DMS 273 (cell line): ENCODE data around the gene TMEM233.

ENCODE experiments used
- DNase-seq: peaks from one replicate; lab custom pipeline; 2025; ENCODE audit not compliant: unreplicated experiment; lab: John Stamatoyannopoulos, UW

The TMEM233 gene

DNA sequence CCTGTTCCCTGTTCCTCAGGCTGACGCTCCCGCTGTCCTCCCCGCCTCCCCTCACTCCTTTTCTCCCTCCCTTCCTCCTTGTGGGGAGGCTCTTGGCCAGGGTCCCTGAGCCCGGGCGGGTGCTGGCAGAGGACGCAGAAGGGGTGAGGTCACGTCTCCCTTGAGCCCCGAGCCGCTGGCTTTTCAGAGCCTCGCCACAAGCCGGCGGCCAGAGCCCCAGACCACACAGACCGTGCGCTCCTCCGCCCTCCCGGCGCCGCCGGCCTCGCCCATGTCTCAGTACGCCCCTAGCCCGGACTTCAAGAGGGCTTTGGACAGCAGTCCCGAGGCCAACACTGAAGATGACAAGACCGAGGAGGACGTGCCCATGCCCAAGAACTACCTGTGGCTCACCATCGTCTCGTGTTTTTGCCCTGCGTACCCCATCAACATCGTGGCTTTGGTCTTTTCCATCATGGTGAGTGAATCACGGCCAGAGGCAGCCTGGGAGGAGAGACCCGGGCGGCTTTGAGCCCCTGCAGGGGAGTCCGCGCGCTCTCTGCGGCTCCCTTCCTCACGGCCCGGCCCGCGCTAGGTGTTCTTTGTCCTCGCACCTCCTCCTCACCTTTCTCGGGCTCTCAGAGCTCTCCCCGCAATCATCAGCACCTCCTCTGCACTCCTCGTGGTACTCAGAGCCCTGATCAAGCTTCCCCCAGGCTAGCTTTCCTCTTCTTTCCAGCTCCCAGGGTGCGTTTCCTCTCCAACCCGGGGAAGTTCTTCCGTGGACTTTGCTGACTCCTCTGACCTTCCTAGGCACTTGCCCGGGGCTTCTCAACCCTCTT is at the start of gene TMEM233:
TMEM233 (plus strand) TSS at position 197 of the 821 bp plus-strand sequence; CDS start at position 272, 75 bp downstream.
- peak; percentile 29 for DNase-seq

- peak; percentile 75 for DNase-seq
Observed at GRCh38 chr12:119544765-119545625, 48.6 kb upstream of the TMEM233 start.

GRCh38 chr12:119546340-119546739 is 47.2 kb upstream of the TMEM233 start:
- DNase-seq, result no peak

DNA sequence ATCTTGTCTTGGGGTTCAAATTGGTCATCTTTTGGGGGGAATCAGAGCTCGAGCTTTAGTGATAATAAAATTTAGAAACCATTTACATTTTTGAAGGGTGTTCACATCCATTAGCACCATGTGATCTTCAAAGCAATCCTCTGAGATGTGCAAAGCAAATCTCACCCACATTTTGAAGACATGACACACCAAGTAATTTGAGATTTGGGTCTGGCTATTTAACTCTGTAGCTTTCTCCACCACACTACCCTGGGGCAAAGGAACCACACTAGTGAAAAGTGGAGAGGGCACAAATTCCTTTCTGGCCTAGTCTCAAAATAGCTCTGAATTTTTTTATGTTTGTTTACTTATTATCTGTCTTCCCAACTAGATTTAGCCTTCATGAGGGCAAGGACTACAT is 46.6 kb upstream of the TMEM233 start:
- no peak for DNase-seq

DNA sequence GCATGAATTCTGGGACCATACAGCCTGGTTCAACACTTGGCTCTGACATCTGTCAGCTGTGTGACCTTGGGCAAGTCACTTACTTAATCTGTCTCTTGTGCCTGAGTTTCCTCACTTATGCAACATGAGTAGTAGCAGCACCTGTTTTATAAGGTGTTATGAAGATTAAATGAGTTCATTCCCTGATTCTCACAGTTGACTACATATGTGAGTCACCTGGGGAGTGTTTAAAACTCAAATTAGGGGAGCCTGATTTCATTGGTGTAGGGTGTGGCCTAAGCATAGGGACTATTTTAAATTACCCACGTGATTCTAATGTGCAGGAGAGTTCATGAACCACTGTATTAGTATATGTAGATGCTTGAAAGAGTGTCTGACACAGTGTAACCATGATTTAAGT is 36.7 kb upstream of the TMEM233 start:
- no peak for DNase-seq

GRCh38 chr12:119565404-119565803 is 28.2 kb upstream of the TMEM233 start:
- no peak for DNase-seq

GRCh38 chr12:119570771-119571170 is 22.8 kb upstream of the TMEM233 start:
- DNase-seq, result no peak

GRCh38 chr12:119573086-119573485 is 20.5 kb upstream of the TMEM233 start:
- DNase-seq, result no peak

DNA sequence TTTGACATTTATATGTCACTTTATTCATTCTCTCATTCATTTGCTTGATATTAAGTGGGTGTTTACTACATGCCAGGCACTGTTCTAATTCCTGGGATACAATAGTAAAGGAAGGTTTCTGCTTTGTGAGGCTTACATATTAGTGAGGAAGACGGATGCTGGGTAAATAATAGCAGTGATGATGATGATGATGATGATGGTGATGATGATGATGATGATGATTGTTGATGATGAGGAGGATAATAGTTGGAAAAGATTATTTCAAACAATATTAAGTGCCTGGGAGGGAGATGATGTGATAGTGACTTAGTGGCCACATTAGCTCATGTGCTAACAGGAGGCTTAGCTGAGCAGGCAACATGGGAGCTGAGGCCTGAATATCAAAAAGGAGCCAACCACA is 19.3 kb upstream of the TMEM233 start:
- DNase-seq, result no peak

DNA sequence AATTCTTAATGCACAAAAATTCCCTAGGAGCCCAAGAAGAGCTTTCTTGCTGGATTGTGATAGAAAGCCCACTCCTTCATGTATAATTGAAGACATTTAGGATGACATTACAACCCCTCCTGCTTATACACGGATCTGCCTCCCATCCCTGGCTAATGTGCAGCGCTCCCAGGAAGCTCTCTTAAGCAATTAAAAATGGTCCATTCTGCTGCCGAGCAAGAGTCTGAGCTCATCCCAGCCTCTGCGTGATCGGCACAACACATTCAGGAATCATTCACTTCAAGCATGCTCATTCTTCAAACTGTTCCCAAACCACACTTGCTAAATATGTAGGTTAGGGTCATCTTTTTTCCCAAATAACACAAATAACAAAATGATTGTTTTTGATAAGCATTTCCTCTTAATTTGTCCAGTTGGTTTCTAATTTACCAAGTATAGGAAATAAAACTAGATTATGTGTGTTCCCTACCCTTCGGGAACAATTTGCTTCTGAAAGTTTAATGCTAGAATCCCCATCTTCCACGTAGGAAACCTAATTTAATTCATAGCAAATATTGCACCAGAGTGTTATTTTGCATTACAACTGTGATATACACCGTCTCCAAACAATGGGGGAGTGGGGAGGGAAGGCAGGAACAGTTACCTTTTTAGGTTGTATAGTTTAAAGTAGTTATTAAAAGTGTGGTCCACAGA is 17.3 kb upstream of the TMEM233 start:
- DNase-seq, result no peak

DNA sequence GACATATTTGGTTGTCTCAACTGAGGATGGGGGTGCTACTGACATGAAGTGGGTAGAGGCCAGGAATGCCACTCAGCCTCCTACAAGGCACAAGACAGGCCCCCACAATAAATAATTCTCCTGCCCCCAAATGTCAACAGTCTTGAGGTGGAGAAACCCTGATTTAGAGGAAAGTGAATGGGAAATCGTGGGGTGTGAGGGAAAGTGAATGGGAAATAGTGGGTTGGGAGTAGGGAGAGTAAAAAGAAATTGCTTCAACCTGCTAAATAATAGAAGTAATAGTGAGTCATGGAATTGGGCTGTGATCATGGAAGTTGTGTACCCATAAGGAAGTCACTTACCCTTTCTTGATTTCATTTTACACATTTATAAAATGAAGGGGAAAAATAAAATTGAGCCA is 16.7 kb upstream of the TMEM233 start:
- DNase-seq, result no peak

- no peak for DNase-seq
Observed at GRCh38 chr12:119578112-119578511, 15.5 kb upstream of the TMEM233 start.

DNA sequence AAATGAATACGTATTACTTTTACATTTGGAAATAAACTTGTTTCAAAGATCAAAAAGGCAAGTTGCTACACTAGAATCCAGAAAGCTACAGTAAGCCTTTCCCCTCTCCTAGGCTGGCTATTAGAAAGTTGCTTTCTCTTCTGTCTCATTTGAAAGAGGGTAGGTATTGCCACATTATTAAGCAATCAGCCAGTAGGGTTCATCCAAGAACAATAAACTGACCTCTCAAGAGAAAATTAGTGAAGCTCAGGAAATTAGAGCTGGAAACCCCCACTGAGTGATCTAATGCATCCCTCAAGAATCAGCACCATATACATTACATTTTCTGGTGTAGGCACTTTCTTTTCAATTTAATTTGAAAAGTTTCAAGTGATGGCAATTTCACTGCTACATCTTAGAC is 4.5 kb upstream of the TMEM233 start:
- DNase-seq, result no peak

DNA sequence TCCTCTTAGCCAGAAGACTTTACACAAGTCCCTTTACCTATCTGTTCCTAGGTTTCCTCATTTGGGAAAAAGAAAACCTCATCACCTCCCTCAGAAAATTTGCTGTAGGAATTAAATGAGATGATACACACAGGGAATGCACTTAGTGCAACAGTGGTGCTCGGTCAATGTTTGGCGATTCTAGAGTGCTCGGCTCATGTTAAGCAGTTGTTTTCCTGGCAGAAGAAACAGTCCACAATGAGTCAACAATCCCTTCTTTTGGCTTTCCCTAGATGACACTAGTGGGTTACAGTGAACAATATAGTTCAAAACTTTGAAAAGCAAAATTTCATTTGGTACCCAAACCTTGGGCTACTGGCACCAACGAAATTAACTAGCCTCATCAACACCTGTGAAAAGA is 3.9 kb upstream of the TMEM233 start:
- no peak for DNase-seq

DNA sequence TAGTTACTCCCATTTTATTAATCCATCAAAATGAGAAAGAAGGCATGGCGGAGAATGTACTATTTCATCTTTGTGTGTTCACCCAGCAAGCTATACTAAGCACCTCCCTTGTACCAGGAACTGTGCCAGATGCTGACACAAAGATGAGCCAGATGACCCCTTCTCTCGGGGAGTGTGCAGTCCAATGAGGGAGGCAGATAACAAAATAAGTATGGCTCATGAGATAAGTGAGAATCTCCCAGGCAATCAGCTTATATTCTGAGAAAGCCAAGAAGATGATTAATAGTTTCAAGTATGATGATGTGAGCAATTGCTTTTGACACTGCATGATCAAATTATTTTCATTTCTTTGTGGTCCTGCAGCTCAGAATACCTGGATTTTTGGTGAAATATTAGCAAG is 1.3 kb upstream of the TMEM233 start:
- no peak for DNase-seq

DNA sequence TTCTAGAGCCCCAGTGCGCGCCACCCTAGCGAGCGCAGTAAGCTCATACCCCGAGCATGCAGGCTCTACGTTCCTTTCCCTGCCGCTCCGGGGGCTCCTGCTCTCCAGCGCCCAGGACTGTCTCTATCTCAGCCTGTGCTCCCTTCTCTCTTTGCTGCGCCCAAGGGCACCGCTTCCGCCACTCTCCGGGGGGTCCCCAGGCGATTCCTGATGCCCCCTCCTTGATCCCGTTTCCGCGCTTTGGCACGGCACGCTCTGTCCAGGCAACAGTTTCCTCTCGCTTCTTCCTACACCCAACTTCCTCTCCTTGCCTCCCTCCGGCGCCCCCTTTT is 791 bp downstream of the TMEM233 start:
- no peak for DNase-seq

DNA sequence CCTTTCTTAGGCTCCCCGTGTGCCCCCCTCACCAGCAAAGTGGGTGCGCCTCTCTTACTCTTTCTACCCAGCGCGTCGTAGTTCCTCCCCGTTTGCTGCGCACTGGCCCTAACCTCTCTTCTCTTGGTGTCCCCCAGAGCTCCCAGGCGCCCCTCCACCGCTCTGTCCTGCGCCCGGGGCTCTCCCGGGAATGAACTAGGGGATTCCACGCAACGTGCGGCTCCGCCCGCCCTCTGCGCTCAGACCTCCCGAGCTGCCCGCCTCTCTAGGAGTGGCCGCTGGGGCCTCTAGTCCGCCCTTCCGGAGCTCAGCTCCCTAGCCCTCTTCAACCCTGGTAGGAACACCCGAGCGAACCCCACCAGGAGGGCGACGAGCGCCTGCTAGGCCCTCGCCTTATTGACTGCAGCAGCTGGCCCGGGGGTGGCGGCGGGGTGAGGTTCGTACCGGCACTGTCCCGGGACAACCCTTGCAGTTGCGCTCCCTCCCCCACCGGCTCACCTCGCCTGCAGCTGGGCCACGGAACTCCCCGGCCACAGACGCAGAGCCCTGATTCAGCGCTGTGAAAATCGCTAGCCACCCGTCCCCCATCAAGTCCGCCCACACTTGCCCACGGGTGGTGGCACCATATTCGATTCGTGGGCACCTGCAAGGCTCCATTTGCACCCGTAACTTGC is 1.3 kb downstream of the TMEM233 start:
- peak; percentile 21 for DNase-seq

- DNase-seq, result no peak
Observed at GRCh38 chr12:119598159-119598558, 4.6 kb downstream of the TMEM233 start.

- no peak for DNase-seq
Observed at GRCh38 chr12:119601877-119602733, 8.5 kb downstream of the TMEM233 start.

GRCh38 chr12:119602734-119603094 is 9.1 kb downstream of the TMEM233 start:
- DNase-seq, result no peak
